Heart left ventricle (tissue), 16 donors: ENCODE measurements around the gene SPSB4. TPM values are rescaled to one million over a fixed set of nuclear protein-coding genes. Genes with fewer than 3 reads are reported as not detected.

Source experiments
- ATAC-seq, 4 donors: fragments of 200-7000 bp; cut with Tn5 transposase; one replicate each; pipeline ENCODE4 v1.9.1; 2020 to 2022; ENCODE audit warnings: moderate library complexity in 4 of 4, mild to moderate bottlenecking in 3 of 4, moderate number of reproducible peaks in 1 of 4
- DNase-seq, 5 donors: peaks; one replicate each; pipeline ENCODE4 v3.0.0-alpha.2; 2020
- H3K27ac ChIP-seq, 12 donors: fragments of 200-600 bp; sonication (generic) in 4 of 12; one replicate each; pipeline versions ENCODE4 v1.5.0 to v1.8.0; 2016 to 2022; ENCODE audit warnings: mild to moderate bottlenecking in 2 of 12
- H3K27me3 ChIP-seq, 9 donors: fragments of 200-600 bp; sonication (generic) in 2 of 9; one replicate each; pipeline versions ENCODE4 v1.5.1 to v1.8.0; 2016 to 2022; ENCODE audit warnings: mild to moderate bottlenecking in 3 of 9
- H3K36me3 ChIP-seq, 9 donors: fragments of 200-600 bp; sonication (generic) in 2 of 9; one replicate each; pipeline versions ENCODE4 v1.5.0 to v1.8.0; 2018 to 2022; ENCODE audit warnings: mild to moderate bottlenecking in 2 of 9
- H3K4me1 ChIP-seq, 12 donors: fragments of 200-600 bp; sonication (generic) in 4 of 12; one replicate each; pipeline versions ENCODE4 v1.5.0 to v1.8.0; 2016 to 2022; ENCODE audit warnings: mild to moderate bottlenecking in 3 of 12
- H3K4me3 ChIP-seq, 12 donors: fragments of 200-600 bp; sonication (generic) in 4 of 12; one replicate each; pipeline versions ENCODE4 v1.5.0 to v1.8.0; 2017 to 2022; ENCODE audit warnings: mild to moderate bottlenecking in 9 of 12, moderate library complexity in 4 of 12
- H3K9me3 ChIP-seq, 12 donors: fragments of 200-600 bp; sonication (generic) in 4 of 12; one replicate each; pipeline versions ENCODE4 v1.5.0 to v1.8.0; 2016 to 2022; ENCODE audit warnings: mild to moderate bottlenecking in 1 of 12
- POLR2A ChIP-seq, 2 donors: fragments of 450-650 bp; IDR thresholded peaks; one replicate each; pipeline ENCODE4 v1.6.1; 2017; ENCODE audit warnings: antibody characterized with exemption in 2 of 2, mild to moderate bottlenecking in 2 of 2, moderate library complexity in 2 of 2
- WGBS, 4 donors: extraction: QIAGEN DNeasy Blood & Tissue Kit in 2 of 4; methylation state at CpG; one replicate each; pipeline versions ENCODE4 v1.1.5 to v1.1.7; 2013 to 2018; 5-methylcytosine and 5-hydroxymethylcytosine counted together
- intact Hi-C, 10 donors: fragments of 100-400 bp; cut with DNase I; formaldehyde crosslinking; loops; one replicate each; pipeline versions ENCODE4 v1.11.1 to v1.14.2; 2022
- polyA plus RNA-seq, 2 donors: library from polyadenylated mRNA; stranded (reverse); fragments of 200-250 nt; gene quantifications; one replicate each; pipeline ENCODE4 v1.2.3, GENCODE V29; 2013
- total RNA-seq, 9 donors: library from RNA; depleted of rRNA in 2 of 9; stranded (reverse); fragments of >200 nt in 2 of 9; fragmentation: NEBNext Ultra II Directional in 3 of 9; extraction: Animal tissue kit (Norgen Biotek cat#: 25700) in 3 of 9; gene quantifications; one replicate each; pipeline versions ENCODE4 v1.1.0 to v1.2.4, GENCODE V29; 2016 to 2023
- TF ChIP-seq, protein P1 (sequence below), 12 donors: fragments of 200-600 bp; sonication (generic) in 4 of 12; IDR thresholded peaks; one replicate each; pipeline versions ENCODE4 v1.5.0 to v1.8.0; 2018 to 2022; ENCODE audit warnings: antibody characterized with exemption in 12 of 12, mild to moderate bottlenecking in 5 of 12
- donor health status: ischemic (EF 13 %, LVEDD 7.1; RV severe dilation, severe dysfunction).
- donor health status: healthy with polysubstance abuse.
- donor health status: DM: no; HTN: yes; CAD: no.
- donor health status: DM: no; HTN: no; CAD: no.
- donor health status: ischemic (EF 25% LVEDD 6.9; RV normal size, moderate dysfunction).
- donor health status: ischemic (EF 25% LVEDD 5.7; RV mildly dilated, moderate dysfunction).
- donor health status: healthy.
- donor health status: DM: yes; HTN: yes; CAD: no.
- donor health status: ischemic (EF 35%, LVEDD 5.7; RV mildly dilated, moderate dysfunction).
- donor health status: nonischemic (EF 11% LVEDD 7.7; RV severe dilation, severe dysfunction).
- donor health status: DM: yes; HTN: yes; CAD: no.
- donor health status: PGD.
- donor health status: ischemic (EF 29% LVEDD 5.4; RV normal size, mild dysfunction).
- donor health status: nonischemic (EF 23%, LVEDD 6.1; RV moderate dilation, normal function).

The SPSB4 gene
- total and polyA plus RNA-seq, 11 donors: 3.3 to 11.1 (median 4.8) TPM

DNA sequence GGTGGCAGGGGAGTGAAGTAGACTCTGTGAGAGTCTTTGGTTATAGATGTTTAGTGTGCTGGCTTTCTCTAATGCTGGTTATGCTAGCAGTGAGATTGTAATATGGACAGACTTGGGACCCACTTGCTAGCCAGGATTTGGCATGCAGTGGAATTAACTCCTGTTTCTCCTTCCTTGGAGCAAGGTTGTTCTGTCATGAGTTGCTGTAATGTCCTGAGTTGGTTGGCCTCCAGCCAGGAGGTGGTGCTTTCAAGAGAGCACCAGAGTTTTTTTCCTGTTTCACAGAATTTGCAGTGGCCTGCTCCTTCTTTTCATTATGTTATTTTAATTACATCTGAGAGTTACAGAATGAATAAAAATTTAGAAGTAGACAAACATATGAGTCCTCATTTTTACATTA is 92.4 kb downstream of the SPSB4 start:
- Histone ChIP-seq H3K36me3 (peaks cover 0 to 4% (median 0%) of the 10 kb centered on the region in 9 donors), H3K27ac (no peak overlapping the region), H3K4me3 (no peak overlapping the region), H3K9me3 (peaks cover 0 to 26% (median 6%) of the 10 kb centered on the region in 12 donors), H3K27me3 (no peaks in the 10 kb centered on the region), H3K4me1 (no peaks in the 10 kb centered on the region)
- intact Hi-C loops: no loop called here
- no peak for ATAC-seq
- TF ChIP-seq, protein P1, sequence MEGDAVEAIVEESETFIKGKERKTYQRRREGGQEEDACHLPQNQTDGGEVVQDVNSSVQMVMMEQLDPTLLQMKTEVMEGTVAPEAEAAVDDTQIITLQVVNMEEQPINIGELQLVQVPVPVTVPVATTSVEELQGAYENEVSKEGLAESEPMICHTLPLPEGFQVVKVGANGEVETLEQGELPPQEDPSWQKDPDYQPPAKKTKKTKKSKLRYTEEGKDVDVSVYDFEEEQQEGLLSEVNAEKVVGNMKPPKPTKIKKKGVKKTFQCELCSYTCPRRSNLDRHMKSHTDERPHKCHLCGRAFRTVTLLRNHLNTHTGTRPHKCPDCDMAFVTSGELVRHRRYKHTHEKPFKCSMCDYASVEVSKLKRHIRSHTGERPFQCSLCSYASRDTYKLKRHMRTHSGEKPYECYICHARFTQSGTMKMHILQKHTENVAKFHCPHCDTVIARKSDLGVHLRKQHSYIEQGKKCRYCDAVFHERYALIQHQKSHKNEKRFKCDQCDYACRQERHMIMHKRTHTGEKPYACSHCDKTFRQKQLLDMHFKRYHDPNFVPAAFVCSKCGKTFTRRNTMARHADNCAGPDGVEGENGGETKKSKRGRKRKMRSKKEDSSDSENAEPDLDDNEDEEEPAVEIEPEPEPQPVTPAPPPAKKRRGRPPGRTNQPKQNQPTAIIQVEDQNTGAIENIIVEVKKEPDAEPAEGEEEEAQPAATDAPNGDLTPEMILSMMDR (IDR thresholded peaks at IDR 0.05): no peak
- no peak for TF ChIP-seq POLR2A (IDR thresholded peaks at IDR 0.05)
- peak in 1 of 5 donors; percentile 43 for DNase-seq

DNA sequence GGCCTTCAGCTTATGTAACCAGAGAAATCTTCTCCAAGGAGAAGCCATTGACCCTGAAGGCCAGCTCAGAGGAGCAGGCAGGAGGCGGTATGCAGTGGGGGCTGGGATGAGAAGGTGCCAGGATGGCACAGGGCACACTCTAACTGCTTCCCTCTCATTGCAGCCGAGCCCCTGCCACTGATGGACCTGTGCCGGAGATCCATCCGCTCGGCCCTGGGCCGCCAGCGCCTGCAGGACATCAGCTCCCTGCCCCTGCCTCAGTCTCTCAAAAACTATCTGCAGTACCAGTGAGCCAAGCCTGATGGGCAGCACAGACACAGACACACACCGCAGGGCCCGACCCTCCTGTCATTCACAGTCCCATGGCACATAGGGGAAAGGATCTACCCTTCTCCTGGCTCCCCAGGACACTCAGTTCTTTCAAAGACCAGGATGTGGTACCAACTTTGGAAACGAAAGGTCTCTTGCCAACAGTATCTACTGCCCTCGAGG is 95.9 kb downstream of the SPSB4 start:
- 90 to 95% (median 92%) methylated on average over 10 to 11 of the region's 11 CpGs for WGBS, 4 donors

DNA sequence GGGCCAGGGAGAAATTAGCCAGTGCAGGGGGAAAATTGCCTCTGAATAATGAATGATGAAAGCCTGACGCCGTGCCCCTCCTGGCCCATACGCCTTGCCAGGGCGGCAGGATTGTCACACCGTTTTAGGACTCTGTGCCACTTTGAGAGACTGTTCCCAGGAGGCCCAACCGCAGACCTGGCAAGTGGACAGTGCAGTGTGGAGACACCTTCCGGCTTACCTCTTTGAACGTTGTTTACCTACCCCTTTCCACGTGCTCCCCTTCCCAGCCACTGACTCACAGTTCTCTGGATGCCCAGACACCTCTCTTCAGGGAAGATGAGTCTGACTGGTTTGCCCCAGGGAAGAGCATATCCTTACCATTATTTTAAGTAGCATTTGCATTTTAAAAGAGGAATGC is 96.5 kb downstream of the SPSB4 start:
- Histone ChIP-seq H3K36me3 (peaks cover 0 to 4% (median 0%) of the 10 kb centered on the region in 9 donors), H3K27me3 (no peaks in the 10 kb centered on the region), H3K4me3 (no peak overlapping the region), H3K4me1 (peaks cover 0 to 10% (median 0%) of the 10 kb centered on the region in 12 donors), H3K27ac (no peak overlapping the region), H3K9me3 (peaks cover 0 to 7% (median 0%) of the 10 kb centered on the region in 12 donors)
- intact Hi-C loops: no loop called here
- no peak for ATAC-seq
- no peak for TF ChIP-seq POLR2A (IDR thresholded peaks at IDR 0.05)
- TF ChIP-seq, protein P1 (IDR thresholded peaks at IDR 0.05): no peak
- no peak for DNase-seq
- 79 to 85% (median 83%) methylated on average over 8 to 9 of the region's 9 CpGs for WGBS, 4 donors

More for the DNA sequence above, 95.9 kb downstream of the SPSB4 start:
- intact Hi-C loops: no loop called here
- Histone ChIP-seq H3K27ac (no peak overlapping the region), H3K4me3 (no peak overlapping the region), H3K9me3 (peaks cover 0 to 13% (median under 1%) of the 10 kb centered on the region in 12 donors), H3K4me1 (peaks cover 0 to 4% (median 0%) of the 10 kb centered on the region in 12 donors), H3K27me3 (no peaks in the 10 kb centered on the region), H3K36me3 (peaks cover 0 to 4% (median 0%) of the 10 kb centered on the region in 9 donors)
- DNase-seq (no peak), ATAC-seq (no peak)
- TF ChIP-seq, protein P1 (IDR thresholded peaks at IDR 0.05): no peak
- TF ChIP-seq POLR2A (IDR thresholded peaks at IDR 0.05): no peak

DNA sequence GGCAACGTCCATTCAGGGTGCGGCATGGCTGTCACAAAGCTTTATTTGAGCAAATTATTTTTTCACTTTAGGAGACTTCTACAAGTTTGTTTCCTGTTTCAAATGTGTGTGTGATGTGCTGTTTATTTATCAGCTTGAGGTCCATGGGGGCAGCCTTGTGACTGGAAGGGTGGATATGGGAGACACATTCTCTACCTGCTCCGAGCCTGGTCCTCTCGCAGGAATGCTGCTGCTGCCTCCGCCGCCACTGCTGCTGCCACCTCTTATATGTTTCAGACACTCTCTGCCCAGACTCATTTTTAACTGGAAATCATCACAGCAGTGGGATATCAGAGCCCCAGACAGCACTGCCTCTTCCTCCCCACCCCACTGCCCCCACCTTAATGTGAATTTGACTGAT is 97.0 kb downstream of the SPSB4 start:
- DNase-seq: no peak
- Histone ChIP-seq H3K4me1 (peaks cover 0 to 12% (median 0%) of the 10 kb centered on the region in 12 donors), H3K27ac (no peak overlapping the region), H3K27me3 (no peaks in the 10 kb centered on the region), H3K36me3 (peaks cover 0 to 4% (median 0%) of the 10 kb centered on the region in 9 donors), H3K9me3 (peaks cover 0 to 2% (median 0%) of the 10 kb centered on the region in 12 donors), H3K4me3 (no peak overlapping the region)
- no peak for TF ChIP-seq POLR2A (IDR thresholded peaks at IDR 0.05)
- TF ChIP-seq, protein P1 (IDR thresholded peaks at IDR 0.05): no peak
- ATAC-seq: no peak
- intact Hi-C loops: no loop called here
- WGBS, 4 donors: 90 to 95% (median 92%) methylated on average over 6 of the region's 6 CpGs
